Gastrocnemius medialis (tissue), 4 donors: Measurements from ENCODE around the gene TFPI.

ENCODE experiments used
- POLR2A ChIP-seq, 2 donors: fragments of 450-650 bp; IDR thresholded peaks; one replicate each; pipeline ENCODE4 v1.6.1; 2017; ENCODE audit warnings: antibody characterized with exemption in 2 of 2, mild to moderate bottlenecking in 2 of 2, moderate library complexity in 2 of 2
- TF ChIP-seq, protein P1 (sequence below), 5 experiments: fragments of 450-650 bp in 3 of 5; fragments of 200-600 bp in 2 of 5; sonication (generic) in 2 of 5; IDR thresholded peaks in 4 of 5; conservative IDR thresholded peaks in 1 of 5; 1 replicate in 4 of 5; 2 replicates in 1 of 5; pipeline ENCODE4 v1.5.1; 2016 to 2019; ENCODE audit warnings: antibody characterized with exemption in 5 of 5, mild to moderate bottlenecking in 3 of 5, moderate library complexity in 3 of 5

DNA sequence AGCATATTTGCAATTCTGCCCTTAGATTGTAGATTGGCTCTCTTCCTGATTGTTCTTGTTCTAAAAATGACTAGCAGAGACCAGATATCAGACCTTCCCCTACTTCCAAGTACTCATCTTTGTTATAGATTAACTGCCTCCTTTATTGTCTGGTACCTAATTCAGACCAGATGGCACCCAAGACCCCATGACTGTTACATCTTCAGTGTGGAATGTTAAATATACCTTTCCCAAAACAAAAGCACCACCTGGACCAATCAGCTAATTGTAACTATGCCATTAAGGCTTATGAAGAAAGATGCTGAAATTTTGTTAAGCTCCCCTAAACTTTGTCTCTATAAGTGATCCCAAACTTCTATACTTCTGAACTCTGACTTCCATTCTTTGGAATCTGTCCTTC, 12.0 kb upstream of the TFPI start:
- TF ChIP-seq, protein P1, sequence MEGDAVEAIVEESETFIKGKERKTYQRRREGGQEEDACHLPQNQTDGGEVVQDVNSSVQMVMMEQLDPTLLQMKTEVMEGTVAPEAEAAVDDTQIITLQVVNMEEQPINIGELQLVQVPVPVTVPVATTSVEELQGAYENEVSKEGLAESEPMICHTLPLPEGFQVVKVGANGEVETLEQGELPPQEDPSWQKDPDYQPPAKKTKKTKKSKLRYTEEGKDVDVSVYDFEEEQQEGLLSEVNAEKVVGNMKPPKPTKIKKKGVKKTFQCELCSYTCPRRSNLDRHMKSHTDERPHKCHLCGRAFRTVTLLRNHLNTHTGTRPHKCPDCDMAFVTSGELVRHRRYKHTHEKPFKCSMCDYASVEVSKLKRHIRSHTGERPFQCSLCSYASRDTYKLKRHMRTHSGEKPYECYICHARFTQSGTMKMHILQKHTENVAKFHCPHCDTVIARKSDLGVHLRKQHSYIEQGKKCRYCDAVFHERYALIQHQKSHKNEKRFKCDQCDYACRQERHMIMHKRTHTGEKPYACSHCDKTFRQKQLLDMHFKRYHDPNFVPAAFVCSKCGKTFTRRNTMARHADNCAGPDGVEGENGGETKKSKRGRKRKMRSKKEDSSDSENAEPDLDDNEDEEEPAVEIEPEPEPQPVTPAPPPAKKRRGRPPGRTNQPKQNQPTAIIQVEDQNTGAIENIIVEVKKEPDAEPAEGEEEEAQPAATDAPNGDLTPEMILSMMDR (IDR thresholded peaks at IDR 0.05 in 4 of 5, conservative IDR thresholded peaks at IDR 0.05 in 1 of 5): no peak
- no peak for TF ChIP-seq POLR2A (IDR thresholded peaks at IDR 0.05)
